ENCODE measurements around the gene DCUN1D3. TPM values are rescaled to one million over a fixed set of nuclear protein-coding genes. Genes with fewer than 3 reads are reported as not detected.

The DCUN1D3 gene
- total RNA-seq, 1 experiment from 2014 or later, result 16.4 TPM

- no peak for TF ChIP-seq ATF3 (IDR thresholded peaks at IDR 0.05)
- no peak for TF ChIP-seq EZH2phosphoT487 (IDR thresholded peaks at IDR 0.05; ENCODE audit: borderline replicate concordance)
- TF ChIP-seq MAX (IDR thresholded peaks at IDR 0.05), result no peak
Observed at GRCh38 chr16:20874088-20874581, 26.0 kb downstream of the DCUN1D3 start (continued).

GRCh38 chr16:20873331-20873730 lies 26.8 kb downstream of the DCUN1D3 start:
- no peak overlapping the region for H3K4me2 ChIP-seq (ENCODE audit: low read length)
- H3K36me3 ChIP-seq (ENCODE audit: control insufficient read depth in 1 of 2, insufficient read depth in 2 of 2, low read length in 2 of 2), result no peaks in the 10 kb centered on the region
- H3K4me1 ChIP-seq (ENCODE audit: control insufficient read depth in 1 of 2, insufficient read depth in 2 of 2, low read length in 2 of 2), result peaks cover 27 to 36% of the 10 kb centered on the region in 2 experiments
- intact Hi-C loops (cut with micrococcal nuclease), result no loop called here
- H3K9me3 ChIP-seq (ENCODE audit: control insufficient read depth in 1 of 2, insufficient read depth in 1 of 2, low read depth in 1 of 2, low read length in 2 of 2), result no peaks in the 10 kb centered on the region
- RAD21 ChIA-PET (ENCODE audit: low non-redundant PET in 1 of 2, low total read pairs in 2 of 2, uncharacterized antibody in 2 of 2, unreplicated experiment in 2 of 2), result no interaction called here
- H3K79me2 ChIP-seq (ENCODE audit: insufficient read depth, low read length), result peaks cover 92% of the 10 kb centered on the region
- no peak overlapping the region for H3K4me3 ChIP-seq (replicated peaks in 1 of 2; ENCODE audit: low read depth in 1 of 2, low read length in 2 of 2)
- CTCF ChIA-PET, result no interaction called here
- no peaks in the 10 kb centered on the region for H3K9me2 ChIP-seq (ENCODE audit: insufficient read depth)
- ATAC-seq (no peak), DNase-seq (ENCODE audit: low read depth, low spot score) (no peak)
- no peaks in the 10 kb centered on the region for H3K27me3 ChIP-seq (ENCODE audit: insufficient read depth, low read length)
- TF ChIP-seq ELF1 (IDR thresholded peaks at IDR 0.05; ENCODE audit: borderline replicate concordance, low read depth) (no peak), TCF7L2 (IDR thresholded peaks at IDR 0.05; ENCODE audit: borderline replicate concordance, extremely low read depth, insufficient read depth, insufficient read length) (no peak), POLR2AphosphoS5 (IDR thresholded peaks at IDR 0.05; ENCODE audit: low read depth, low read length) (no peak), YY1 (IDR thresholded peaks at IDR 0.05; ENCODE audit: extremely low read depth, insufficient replicate concordance, low read depth, low read length) (no peak), EZH2phosphoT487 (IDR thresholded peaks at IDR 0.05; ENCODE audit: borderline replicate concordance) (no peak)
- H3K9ac ChIP-seq (ENCODE audit: low read length), result no peak overlapping the region
- BruUV-seq (replicated peaks), result no TSS peak
- no peaks in the 10 kb centered on the region for H4K20me1 ChIP-seq (ENCODE audit: insufficient read depth)
- POLR2A ChIA-PET, result no interaction called here
- no peak overlapping the region for H2AFZ ChIP-seq (ENCODE audit: low read depth, low read length, poor library complexity, severe bottlenecking)
- no peak overlapping the region for H3K27ac ChIP-seq (ENCODE audit: low read depth, low read length)
